SK-N-SH (cell line): ENCODE data around the gene SMIM20. TPM values are rescaled to one million over a fixed set of nuclear protein-coding genes. Genes with fewer than 3 reads are reported as not detected.

Experiments
- CTCF ChIA-PET: fragments of 300-600, 350-600 bp; formaldehyde crosslinking; extraction: SDS; loops from one replicate; lab custom pipeline; 2021; lab: Yijun Ruan, JAX
- POLR2A ChIA-PET: fragments of 350-600 bp; sonication (Branson Sonifier 250); formaldehyde crosslinking; extraction: SDS; loops from one replicate; lab custom pipeline; 2020; ENCODE audit warnings: antibody characterized with exemption, inconsistent platforms; lab: Yijun Ruan, JAX
- DNase-seq: peaks from one replicate; pipeline ENCODE4 v3.0.0; 2012
- H2AFZ ChIP-seq: fragments of 200-600 bp; sonication (generic); 2 replicates; pipeline ENCODE4 v1.8.1; 2016; ENCODE audit warnings: antibody characterized with exemption, mild to moderate bottlenecking, low read depth
- H3F3A ChIP-seq: fragments of 200-600 bp; sonication (generic); replicated peaks from 2 replicates; pipeline ENCODE3; 2016; ENCODE audit warnings: antibody characterized with exemption, mild to moderate bottlenecking; ENCODE audit not compliant: insufficient read depth
- H3K27ac ChIP-seq, 2 experiments: fragments of 200-500 bp in 1 of 2; fragments of 200-600 bp in 1 of 2; sonication (Bioruptor generic) in 1 of 2; sonication (generic), shearing (Covaris generic) in 1 of 2; 2 replicates each; pipeline versions ENCODE4 v1.5.1 to v1.6.1; 2014 to 2016; ENCODE audit warnings: low read depth in 2 of 2, inconsistent platforms in 1 of 2, low read length in 1 of 2, mild to moderate bottlenecking in 1 of 2, mixed read lengths in 1 of 2
- H3K27me3 ChIP-seq: fragments of 200-600 bp; sonication (generic), shearing (Covaris generic); 2 replicates; pipeline ENCODE4 v1.6.1; 2016; ENCODE audit warnings: mixed run types; ENCODE audit not compliant: insufficient read depth
- H3K36me3 ChIP-seq, 2 experiments: fragments of 200-500 bp in 1 of 2; fragments of 200-600 bp in 1 of 2; sonication (Bioruptor generic) in 1 of 2; sonication (generic) in 1 of 2; replicated peaks in 1 of 2; 2 replicates each; pipeline versions ENCODE3 to v1.5.1; 2014 to 2016; ENCODE audit warnings: low read length in 1 of 2, mild to moderate bottlenecking in 1 of 2; ENCODE audit not compliant: insufficient read depth in 2 of 2, control insufficient read depth in 1 of 2
- H3K4me1 ChIP-seq, 2 experiments: fragments of 200-500 bp in 1 of 2; fragments of 200-600 bp in 1 of 2; sonication (Bioruptor generic) in 1 of 2; sonication (generic), shearing (Covaris generic) in 1 of 2; 2 replicates each; pipeline versions ENCODE4 v1.5.1 to v1.6.1; 2014 to 2016; ENCODE audit warnings: low read depth in 1 of 2, low read length in 1 of 2, mixed run types in 1 of 2; ENCODE audit not compliant: insufficient read depth in 2 of 2, control insufficient read depth in 1 of 2
- H3K4me2 ChIP-seq: fragments of 200-600 bp; sonication (generic), shearing (Covaris generic); 2 replicates; pipeline ENCODE4 v1.6.1; 2017; ENCODE audit warnings: mixed run types
- H3K4me3 ChIP-seq, 2 experiments: fragments of 200-500 bp in 1 of 2; fragments of 200-600 bp in 1 of 2; sonication (Bioruptor generic) in 1 of 2; sonication (generic), shearing (Covaris generic) in 1 of 2; 2 replicates each; pipeline versions ENCODE4 v1.5.1 to v1.8.1; 2014 to 2016; ENCODE audit warnings: low read depth in 2 of 2, inconsistent platforms in 1 of 2, low read length in 1 of 2, mild to moderate bottlenecking in 1 of 2, mixed read lengths in 1 of 2, moderate library complexity in 1 of 2
- H3K79me2 ChIP-seq: fragments of 200-600 bp; sonication (generic); 2 replicates; pipeline ENCODE4 v1.8.1; 2017; ENCODE audit warnings: mild to moderate bottlenecking; ENCODE audit not compliant: insufficient read depth
- H3K9ac ChIP-seq: fragments of 200-600 bp; sonication (generic); 2 replicates; pipeline ENCODE4 v1.6.1; 2017; ENCODE audit warnings: mixed run types
- H3K9me2 ChIP-seq: fragments of 200-600 bp; sonication (generic); 2 replicates; pipeline ENCODE4 v1.6.1; 2017; ENCODE audit warnings: mixed run types
- H3K9me3 ChIP-seq: fragments of 200-600 bp; sonication (generic); 2 replicates; pipeline ENCODE4 v1.6.1; 2017; ENCODE audit warnings: mixed run types, mild to moderate bottlenecking, moderate library complexity
- H4K20me1 ChIP-seq: fragments of 200-600 bp; sonication (generic); 2 replicates; pipeline ENCODE4 v1.6.1; 2017; ENCODE audit warnings: mild to moderate bottlenecking, mixed run types; ENCODE audit not compliant: insufficient read depth
- EP300 ChIP-seq, 2 experiments: IDR thresholded peaks; 2 replicates each; pipeline versions ENCODE4 v1.4.0 to v1.6.1; 2012; ENCODE audit warnings: borderline replicate concordance in 1 of 2, low read depth in 1 of 2, low read length in 1 of 2
- EZH2phosphoT487 ChIP-seq: fragments of 200-600 bp; sonication (generic); IDR thresholded peaks from 2 replicates; pipeline ENCODE4 v1.6.1; 2017; ENCODE audit warnings: low read depth, mixed run types, mild to moderate bottlenecking, antibody characterized with exemption, moderate library complexity, borderline replicate concordance
- FOXJ3 ChIP-seq: sonication (generic); formaldehyde crosslinking; IDR thresholded peaks from 2 replicates; pipeline ENCODE4 v1.5.1; 2020; ENCODE audit warnings: mild to moderate bottlenecking, missing genetic modification reagents
- FOXM1 ChIP-seq: IDR thresholded peaks from 2 replicates; pipeline ENCODE4 v1.4.0; 2012; ENCODE audit warnings: low read depth, mild to moderate bottlenecking
- JUND ChIP-seq: IDR thresholded peaks from 2 replicates; pipeline ENCODE4 v1.4.0; 2012
- MEF2A ChIP-seq: IDR thresholded peaks from 2 replicates; pipeline ENCODE4 v1.4.0; 2012; ENCODE audit warnings: low read depth, borderline replicate concordance
- MXI1 ChIP-seq: IDR thresholded peaks from 2 replicates; pipeline ENCODE4 v1.6.1; 2012; ENCODE audit warnings: mild to moderate bottlenecking, low read depth, low read length, improper control_type of control experiment
- NRF1 ChIP-seq: IDR thresholded peaks from 2 replicates; pipeline ENCODE4 v1.6.1; 2012; ENCODE audit warnings: low read depth, mild to moderate bottlenecking, low read length
- RAD21 ChIP-seq: IDR thresholded peaks from 2 replicates; pipeline ENCODE4 v1.6.1; 2012; ENCODE audit warnings: mild to moderate bottlenecking, low read length
- RFX5 ChIP-seq: IDR thresholded peaks from 2 replicates; pipeline ENCODE4 v1.6.1; 2012; ENCODE audit warnings: mild to moderate bottlenecking, improper control_type of control experiment, low read length
- SIN3A ChIP-seq: IDR thresholded peaks from 2 replicates; pipeline ENCODE4 v1.6.1; 2012; ENCODE audit warnings: low read depth, mild to moderate bottlenecking, low read length, moderate library complexity, borderline replicate concordance
- SMC3 ChIP-seq: IDR thresholded peaks from 2 replicates; pipeline ENCODE4 v1.6.1; 2012; ENCODE audit warnings: low read depth, low read length, improper control_type of control experiment
- TAF1 ChIP-seq: IDR thresholded peaks from 2 replicates; pipeline ENCODE4 v1.6.1; 2012; ENCODE audit warnings: low read depth, mild to moderate bottlenecking, low read length, moderate library complexity, borderline replicate concordance
- YY1 ChIP-seq: IDR thresholded peaks from 2 replicates; pipeline ENCODE4 v1.4.0; 2012; ENCODE audit warnings: low read depth, mild to moderate bottlenecking
- WGBS: methylation state at CpG from one replicate; pipeline ENCODE4 v1.1.6; 2017; ENCODE audit warnings: low lambda C conversion rate; 5-methylcytosine and 5-hydroxymethylcytosine counted together
- polyA plus RNA-seq, 3 experiments: library from polyadenylated mRNA; depleted of rRNA; stranded (reverse); fragments of >200 nt; gene quantifications; 2 replicates each; pipeline ENCODE4 v1.2.3, GENCODE V29; 2012
- TF ChIP-seq, protein P1 (sequence below): fragments of 200-600 bp; sonication (generic); IDR thresholded peaks from 2 replicates; pipeline ENCODE4 v1.6.1; 2017; ENCODE audit warnings: antibody characterized with exemption, mild to moderate bottlenecking, moderate library complexity
- TF ChIP-seq, protein P2 (sequence below): fragments of 150-350 bp; IDR thresholded peaks from 2 replicates; pipeline ENCODE4 v1.6.1; 2016; ENCODE audit warnings: mild to moderate bottlenecking, low read depth, low read length

The SMIM20 gene
- polyA plus RNA-seq, 1 of the 3 experiments (the other 2 are of a cell fraction): 39.4 TPM

DNA sequence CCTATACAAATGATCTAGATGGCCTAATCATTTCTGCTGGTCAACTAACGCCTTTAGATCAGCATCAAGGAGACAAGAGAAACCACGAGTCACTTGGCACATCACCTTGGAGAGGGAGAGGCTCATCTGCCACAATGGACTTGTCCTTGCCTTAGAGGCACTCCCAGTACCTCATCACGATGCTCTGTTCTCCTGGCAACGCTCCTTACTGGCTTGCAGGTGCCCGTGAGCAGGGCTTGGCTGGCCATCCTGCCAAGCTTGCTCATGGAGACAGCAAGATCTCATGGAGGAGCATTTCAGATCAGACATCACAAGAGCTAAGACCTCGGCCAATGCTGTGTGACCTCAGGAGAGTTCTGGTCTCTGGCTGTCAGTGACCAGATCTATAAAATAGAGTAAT lies 2.7 kb upstream of the SMIM20 start:
- Histone ChIP-seq H3K36me3 (peaks cover 0 to 2% of the 10 kb centered on the region in 2 experiments), H3K9ac (no peak overlapping the region), H3K4me3 (no peak overlapping the region), H3K9me2 (no peaks in the 10 kb centered on the region), H2AFZ (no peak overlapping the region), H3F3A (peaks cover 8% of the 10 kb centered on the region), H4K20me1 (no peaks in the 10 kb centered on the region), H3K4me1 (peaks cover 10 to 25% of the 10 kb centered on the region in 2 experiments; a peak in 2 of 4 replicates), H3K9me3 (no peaks in the 10 kb centered on the region), H3K79me2 (peaks cover 14% of the 10 kb centered on the region; the same call in 1 of the 2 replicates), H3K4me2 (no peak overlapping the region), H3K27me3 (no peaks in the 10 kb centered on the region), H3K27ac (no peak overlapping the region)
- CTCF ChIA-PET: no interaction called here
- POLR2A ChIA-PET: no interaction called here
- WGBS: 31% methylated on average over 3 of the region's 6 CpGs
- no peak for TF ChIP-seq RFX5
- DNase-seq: no peak

DNA sequence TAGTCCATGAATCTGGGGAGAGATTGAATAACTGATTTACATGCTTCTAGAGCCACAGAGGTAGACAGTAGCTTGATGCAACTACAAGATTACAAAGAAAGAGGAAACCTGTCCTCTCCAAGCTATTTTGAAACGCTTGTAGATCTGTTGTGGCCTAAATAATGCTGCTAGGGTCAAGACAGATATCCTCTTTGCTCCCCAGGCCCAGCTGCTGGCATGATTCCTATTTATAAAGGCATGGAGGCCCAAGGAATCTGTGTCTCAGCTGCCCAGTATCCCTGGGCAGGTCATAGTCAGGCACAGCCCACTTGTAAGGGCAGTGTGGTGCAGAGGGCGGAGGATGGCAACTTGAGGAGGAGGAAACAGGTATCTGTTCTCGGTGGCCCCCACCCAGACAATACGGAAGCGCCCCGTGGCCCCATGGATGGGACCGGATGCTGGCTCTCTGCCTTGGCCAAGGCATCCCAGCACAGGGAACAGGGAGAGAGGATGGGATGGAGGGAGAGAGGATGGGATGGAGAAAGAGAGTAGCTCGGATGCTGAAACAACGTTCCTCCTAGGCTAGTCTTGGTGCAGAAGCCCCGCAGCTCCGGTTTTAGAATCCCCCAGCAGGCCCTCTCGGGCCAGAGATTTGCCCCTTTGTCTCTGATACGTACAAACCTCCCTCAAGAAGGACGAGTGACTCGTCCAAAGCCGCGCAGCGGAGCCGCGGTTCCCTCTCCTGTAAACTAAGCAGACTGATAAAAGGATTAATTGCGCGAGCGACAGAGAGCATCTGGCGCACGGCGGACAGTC lies 767 bp upstream of the SMIM20 start:
- TF ChIP-seq MEF2A (no peak), RAD21 (0 out of 2 replicates have a peak, but pooled peaks have one; percentile 1), SIN3A (0 out of 2 replicates have a peak, but pooled peaks have one; percentile 5)
- no peaks in the 10 kb centered on the region for H4K20me1 ChIP-seq
- H3K36me3 ChIP-seq: peaks cover 0 to 4% of the 10 kb centered on the region in 2 experiments
- H3K9me3 ChIP-seq: no peaks in the 10 kb centered on the region
- POLR2A ChIA-PET: interaction anchor here (0.9 to 1.5 kb wide), 2 partner anchors 16 to 39 kb away, joined by 3 read pairs; no protein-coding TSS in a partner anchor
- H3K4me1 ChIP-seq: peaks cover 10 to 25% of the 10 kb centered on the region in 2 experiments; a peak in 2 of 4 replicates
- H3K4me2 ChIP-seq: peak overlapping the region; percentile 82
- no peaks in the 10 kb centered on the region for H3K9me2 ChIP-seq
- peak overlapping the region; percentile 97 for H2AFZ ChIP-seq
- H3K27me3 ChIP-seq: no peaks in the 10 kb centered on the region
- H3K79me2 ChIP-seq: peaks cover 26% of the 10 kb centered on the region; the same call in 1 of the 2 replicates
- peak; percentile 52 for DNase-seq
- H3K27ac ChIP-seq: peak overlapping the region; percentile 47 to 89
- WGBS: 11% methylated on average over 24 of the region's 26 CpGs
- H3K4me3 ChIP-seq: peak overlapping the region; percentile 64 to 89
- CTCF ChIA-PET: interaction anchor here (0.6 to 2.2 kb wide), 4 partner anchors 13 to 145 kb away, joined by 3 to 14 read pairs (median 3); no protein-coding TSS in a partner anchor
- peaks cover 3% of the 10 kb centered on the region for H3F3A ChIP-seq
- peak overlapping the region; percentile 75 for H3K9ac ChIP-seq

DNA sequence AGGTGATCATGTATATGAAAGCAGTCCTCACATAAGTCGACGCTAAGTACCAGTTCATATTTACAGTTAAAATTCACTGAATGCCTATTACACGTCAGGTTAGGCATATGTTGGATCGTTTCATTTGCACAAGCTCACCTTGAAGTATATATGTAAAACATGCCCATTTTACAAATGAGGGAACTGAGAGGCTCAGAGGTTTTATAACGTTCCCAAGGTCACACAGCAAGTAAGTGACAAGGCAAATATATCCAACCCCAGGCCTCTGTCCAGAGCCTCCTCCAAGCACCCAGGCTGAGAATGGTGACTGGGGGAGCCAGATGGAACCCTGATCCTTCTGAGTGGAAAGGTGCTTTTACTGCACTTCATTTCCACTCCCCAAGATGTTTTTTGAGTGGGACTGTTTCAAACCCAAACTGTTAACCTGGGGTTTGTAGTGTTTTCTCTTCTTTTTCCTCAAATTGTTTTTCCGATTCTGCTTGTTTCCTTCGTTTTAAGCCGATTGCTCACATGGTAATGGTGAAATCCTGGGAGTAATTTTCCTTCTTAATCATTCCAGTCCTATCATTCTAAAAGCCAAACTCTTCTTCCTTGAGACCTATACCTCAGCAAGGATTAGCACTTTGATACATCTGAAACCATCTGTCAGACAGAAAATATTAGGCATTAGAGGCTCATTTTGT lies 791 bp downstream of the SMIM20 start:
- 47% methylated on average over 8 of the region's 8 CpGs for WGBS
- peaks cover 3% of the 10 kb centered on the region for H3F3A ChIP-seq
- peak overlapping the region; percentile 75 for H3K9ac ChIP-seq
- H3K4me2 ChIP-seq: peak overlapping the region; percentile 82
- TF ChIP-seq SMC3 (no peak), SIN3A (no peak), NRF1 (no peak), FOXJ3 (CRISPR knock-in tag) (no peak), EZH2phosphoT487 (no peak), TAF1 (no peak), FOXM1 (no peak), YY1 (no peak), JUND (no peak), MXI1 (no peak), EP300 (IDR thresholded peaks at IDR 0.05; ENCODE audit: borderline replicate concordance in 1 of 2, low read depth in 1 of 2, low read length in 1 of 2) (no peak)
- TF ChIP-seq, protein P1, sequence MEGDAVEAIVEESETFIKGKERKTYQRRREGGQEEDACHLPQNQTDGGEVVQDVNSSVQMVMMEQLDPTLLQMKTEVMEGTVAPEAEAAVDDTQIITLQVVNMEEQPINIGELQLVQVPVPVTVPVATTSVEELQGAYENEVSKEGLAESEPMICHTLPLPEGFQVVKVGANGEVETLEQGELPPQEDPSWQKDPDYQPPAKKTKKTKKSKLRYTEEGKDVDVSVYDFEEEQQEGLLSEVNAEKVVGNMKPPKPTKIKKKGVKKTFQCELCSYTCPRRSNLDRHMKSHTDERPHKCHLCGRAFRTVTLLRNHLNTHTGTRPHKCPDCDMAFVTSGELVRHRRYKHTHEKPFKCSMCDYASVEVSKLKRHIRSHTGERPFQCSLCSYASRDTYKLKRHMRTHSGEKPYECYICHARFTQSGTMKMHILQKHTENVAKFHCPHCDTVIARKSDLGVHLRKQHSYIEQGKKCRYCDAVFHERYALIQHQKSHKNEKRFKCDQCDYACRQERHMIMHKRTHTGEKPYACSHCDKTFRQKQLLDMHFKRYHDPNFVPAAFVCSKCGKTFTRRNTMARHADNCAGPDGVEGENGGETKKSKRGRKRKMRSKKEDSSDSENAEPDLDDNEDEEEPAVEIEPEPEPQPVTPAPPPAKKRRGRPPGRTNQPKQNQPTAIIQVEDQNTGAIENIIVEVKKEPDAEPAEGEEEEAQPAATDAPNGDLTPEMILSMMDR: no peak
- TF ChIP-seq, protein P2, sequence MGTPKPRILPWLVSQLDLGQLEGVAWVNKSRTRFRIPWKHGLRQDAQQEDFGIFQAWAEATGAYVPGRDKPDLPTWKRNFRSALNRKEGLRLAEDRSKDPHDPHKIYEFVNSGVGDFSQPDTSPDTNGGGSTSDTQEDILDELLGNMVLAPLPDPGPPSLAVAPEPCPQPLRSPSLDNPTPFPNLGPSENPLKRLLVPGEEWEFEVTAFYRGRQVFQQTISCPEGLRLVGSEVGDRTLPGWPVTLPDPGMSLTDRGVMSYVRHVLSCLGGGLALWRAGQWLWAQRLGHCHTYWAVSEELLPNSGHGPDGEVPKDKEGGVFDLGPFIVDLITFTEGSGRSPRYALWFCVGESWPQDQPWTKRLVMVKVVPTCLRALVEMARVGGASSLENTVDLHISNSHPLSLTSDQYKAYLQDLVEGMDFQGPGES: no peak
- TF ChIP-seq, all 33 proteins: peak for 0
- Histone ChIP-seq H3K4me1 (peaks cover 10 to 25% of the 10 kb centered on the region in 2 experiments; a peak in 2 of 4 replicates), H3K36me3 (peaks cover 2 to 4% of the 10 kb centered on the region in 2 experiments), H3K27ac (peak overlapping the region; percentile 77 to 89), H3K79me2 (peaks cover 29% of the 10 kb centered on the region; the same call in 1 of the 2 replicates), H2AFZ (peak overlapping the region; percentile 80), H3K27me3 (no peaks in the 10 kb centered on the region), H4K20me1 (no peaks in the 10 kb centered on the region), H3K4me3 (peak overlapping the region; percentile 64 to 89), H3K9me2 (no peaks in the 10 kb centered on the region), H3K9me3 (no peaks in the 10 kb centered on the region)
- POLR2A ChIA-PET: interaction anchor here (1.5 kb wide), 1 partner anchor 37 kb away, joined by 3 read pairs; no protein-coding TSS in a partner anchor
- DNase-seq: peak; percentile 28
- CTCF ChIA-PET: interaction anchor here (1.3 to 2.2 kb wide), 2 partner anchors 10 to 12 kb away, joined by 5 to 14 read pairs; no protein-coding TSS in a partner anchor
